HG02840 (cell line): ENCODE data around the gene JADE2.
"Not testable (repeated sequence)": the region's sequence is repeated elsewhere in the genome, so short reads cannot be mapped to it uniquely, and the experiment has no call there.

ENCODE experiments used
- ATAC-seq: cut with Tn5 transposase; IDR thresholded peaks from one replicate; pipeline ENCODE4 v1.9.1; 2021; ENCODE audit warnings: mild to moderate bottlenecking, moderate library complexity, moderate number of reproducible peaks; ENCODE audit not compliant: unreplicated experiment, low FRiP score

Gene JADE2

GRCh38 chr5:134506054-134507039 is 19.1 kb upstream of the JADE2 start:
- no peak for ATAC-seq

GRCh38 chr5:134507452-134507851 is 18.0 kb upstream of the JADE2 start:
- ATAC-seq, result no peak

- ATAC-seq, result no peak
Measured at GRCh38 chr5:134508521-134509195, 16.8 kb upstream of the JADE2 start.

GRCh38 chr5:134509308-134510040 is 16.0 kb upstream of the JADE2 start:
- no peak for ATAC-seq

- no peak for ATAC-seq
Measured at GRCh38 chr5:134510970-134511795, 14.3 kb upstream of the JADE2 start.

- ATAC-seq, result no peak
Measured at GRCh38 chr5:134511796-134512660, 13.4 kb upstream of the JADE2 start.

- no peak for ATAC-seq
Measured at GRCh38 chr5:134512661-134512999, 12.8 kb upstream of the JADE2 start.

GRCh38 chr5:134515801-134516200 is 9.7 kb upstream of the JADE2 start:
- ATAC-seq, result no peak

GRCh38 chr5:134516984-134517383 is 8.5 kb upstream of the JADE2 start:
- ATAC-seq, result not testable (repeated sequence)

GRCh38 chr5:134517553-134517952 is 7.9 kb upstream of the JADE2 start:
- no peak for ATAC-seq

GRCh38 chr5:134519989-134520388 is 5.5 kb upstream of the JADE2 start:
- no peak for ATAC-seq

GRCh38 chr5:134521841-134522240 is 3.6 kb upstream of the JADE2 start:
- ATAC-seq, result no peak

- no peak for ATAC-seq
Measured at GRCh38 chr5:134523543-134524271, 1.8 kb upstream of the JADE2 start.

- no peak for ATAC-seq
Measured at GRCh38 chr5:134524272-134524825, 1.1 kb upstream of the JADE2 start.

GRCh38 chr5:134525683-134526482 is 413 bp downstream of the JADE2 start:
- peak; percentile 7 for ATAC-seq

- ATAC-seq, result peak; percentile 20
Measured at GRCh38 chr5:134526483-134527155, 1.1 kb downstream of the JADE2 start.
